GM15510 (cell line): Measurements from ENCODE around the gene ARMC3.

Experiments used
- POLR2A ChIP-seq: IDR thresholded peaks from 3 replicates; pipeline ENCODE4 v1.6.1; 2011; ENCODE audit warnings: borderline replicate concordance; ENCODE audit not compliant: insufficient read length; ENCODE audit errors: extremely low read depth

The ARMC3 gene

GRCh38 chr10:22969704-22970103 is 41.9 kb downstream of the ARMC3 start:
- TF ChIP-seq POLR2A = no peak

- no peak for TF ChIP-seq POLR2A
These were observed 48.7 kb downstream of the ARMC3 start for GRCh38 chr10:22976534-22976933.

GRCh38 chr10:22977751-22978150 is 49.9 kb downstream of the ARMC3 start:
- no peak for TF ChIP-seq POLR2A

- no peak for TF ChIP-seq POLR2A
These were observed 50.4 kb downstream of the ARMC3 start for GRCh38 chr10:22978287-22978686.

DNA sequence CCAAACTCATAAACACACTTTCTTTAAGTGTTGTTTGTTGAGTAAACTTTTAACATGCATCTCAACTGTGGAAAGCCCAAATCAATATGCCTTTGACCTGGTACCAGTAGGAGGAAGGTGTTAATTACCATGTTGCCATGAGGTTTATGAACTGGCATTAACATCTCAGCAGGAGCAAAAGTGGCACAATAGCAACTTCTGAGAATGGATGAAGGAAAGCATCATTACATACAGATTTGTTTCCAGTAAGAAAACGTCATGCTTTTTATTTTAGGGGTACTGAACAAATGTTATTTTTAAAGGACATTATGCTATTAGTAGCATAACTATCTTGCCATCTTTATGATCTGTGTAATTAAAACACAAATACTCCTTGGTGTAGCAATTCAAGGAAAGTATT is 51.1 kb downstream of the ARMC3 start:
- no peak for TF ChIP-seq POLR2A

- no peak for TF ChIP-seq POLR2A
These were observed 53.0 kb downstream of the ARMC3 start for GRCh38 chr10:22980822-22981221.

- no peak for TF ChIP-seq POLR2A
These were observed 56.2 kb downstream of the ARMC3 start for GRCh38 chr10:22984066-22984465.

GRCh38 chr10:22986771-22987542 is 59.1 kb downstream of the ARMC3 start:
- no peak for TF ChIP-seq POLR2A

DNA sequence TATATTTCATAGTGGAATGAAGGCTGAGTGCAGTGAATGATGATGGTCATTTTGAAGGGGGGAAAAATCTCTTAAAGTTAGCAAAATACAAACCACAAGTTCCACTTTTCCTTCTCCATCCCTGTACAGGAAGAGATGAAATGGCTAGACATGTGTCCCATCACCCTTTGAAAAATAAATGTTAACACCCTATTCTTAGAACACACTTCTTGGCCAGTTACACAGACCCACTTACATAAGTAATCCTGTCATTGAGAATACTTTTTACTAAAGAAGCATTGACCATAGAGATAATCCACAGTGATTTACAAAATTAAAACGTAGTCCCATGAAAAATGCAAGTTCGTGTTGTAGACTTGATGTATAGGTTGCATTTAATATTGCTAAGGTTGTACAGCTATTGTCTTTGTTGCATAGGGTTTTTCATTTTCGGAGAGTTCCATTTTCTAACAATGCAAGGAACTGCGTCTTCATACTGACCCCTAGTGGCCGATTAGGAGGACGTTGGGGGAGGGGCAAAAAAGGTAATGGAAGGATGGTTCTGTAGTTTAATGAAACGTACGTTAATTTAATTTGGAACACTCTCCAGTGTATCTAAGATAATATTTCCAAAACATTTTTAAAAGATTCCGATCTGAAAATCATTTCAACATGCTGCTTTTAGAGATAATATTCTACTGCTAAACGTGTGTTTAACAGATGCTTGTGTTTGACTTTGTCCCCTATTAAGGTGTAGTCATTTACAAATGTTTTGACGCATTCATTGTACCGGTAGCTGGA is 60.9 kb downstream of the ARMC3 start:
- TF ChIP-seq POLR2A = no peak

DNA sequence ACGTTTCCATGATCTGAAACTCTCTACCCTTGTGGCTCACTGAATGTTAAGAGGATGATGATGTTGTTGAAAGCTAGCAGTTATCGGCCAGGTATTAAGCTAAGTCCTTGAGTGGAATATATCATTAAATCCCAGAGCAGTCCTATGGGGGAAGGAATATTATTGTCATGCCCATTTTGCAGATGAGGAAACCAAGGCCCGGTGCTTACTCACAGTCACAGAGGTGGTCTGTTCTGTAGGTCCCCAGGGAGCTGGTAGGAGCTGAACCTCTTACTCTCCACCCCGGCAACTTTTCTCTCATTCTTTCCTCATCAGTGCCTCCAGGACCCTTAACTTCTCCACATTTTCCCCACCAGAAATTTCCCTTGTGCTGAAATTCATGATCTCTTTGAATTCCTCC is 62.6 kb downstream of the ARMC3 start:
- no peak for TF ChIP-seq POLR2A

DNA sequence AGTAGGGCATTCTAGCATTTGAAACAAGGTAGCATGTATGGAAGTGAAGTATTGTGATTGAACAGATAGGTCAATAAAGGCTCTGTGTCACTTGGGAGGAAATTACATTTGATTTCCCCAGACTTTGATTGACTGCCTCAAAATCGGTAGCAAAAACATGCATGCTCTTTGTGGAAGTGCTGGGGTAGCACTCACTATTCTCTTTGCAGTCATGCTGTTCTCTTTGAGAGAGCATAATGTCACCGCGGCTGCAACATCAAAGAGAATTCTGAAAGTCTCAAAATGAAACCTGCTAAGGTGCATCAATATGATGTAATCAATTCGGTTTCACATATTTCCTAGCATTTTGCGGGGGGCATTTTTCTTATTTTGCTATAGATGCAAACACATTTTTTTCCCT is 64.2 kb downstream of the ARMC3 start:
- TF ChIP-seq POLR2A = no peak

- TF ChIP-seq POLR2A = no peak
These were observed 64.8 kb downstream of the ARMC3 start for GRCh38 chr10:22992621-22993020.

- TF ChIP-seq POLR2A = no peak
These were observed 65.5 kb downstream of the ARMC3 start for GRCh38 chr10:22993314-22993713.

GRCh38 chr10:22997096-22997495 is 69.2 kb downstream of the ARMC3 start:
- TF ChIP-seq POLR2A = no peak

GRCh38 chr10:22998091-22998490 is 70.2 kb downstream of the ARMC3 start:
- TF ChIP-seq POLR2A = no peak

DNA sequence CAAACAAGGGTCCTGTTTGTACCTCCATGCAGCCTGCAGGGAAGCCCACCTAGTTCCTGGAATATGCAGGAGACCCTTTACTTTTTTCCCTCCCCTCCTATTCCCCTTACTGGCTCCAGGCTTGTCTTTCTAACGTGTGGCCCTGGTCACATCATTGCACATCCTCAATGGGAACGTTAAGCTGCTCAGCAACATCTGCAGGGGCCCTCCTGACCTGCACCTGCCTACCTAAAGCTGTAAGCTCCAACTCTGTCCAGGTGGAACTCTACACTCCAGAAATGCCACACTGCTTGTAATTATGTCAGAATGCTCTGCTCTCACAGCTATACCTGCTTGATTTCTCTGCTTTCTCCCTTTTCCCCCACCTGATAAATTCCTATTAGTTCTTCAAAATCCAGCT is 72.1 kb downstream of the ARMC3 start:
- TF ChIP-seq POLR2A = no peak

DNA sequence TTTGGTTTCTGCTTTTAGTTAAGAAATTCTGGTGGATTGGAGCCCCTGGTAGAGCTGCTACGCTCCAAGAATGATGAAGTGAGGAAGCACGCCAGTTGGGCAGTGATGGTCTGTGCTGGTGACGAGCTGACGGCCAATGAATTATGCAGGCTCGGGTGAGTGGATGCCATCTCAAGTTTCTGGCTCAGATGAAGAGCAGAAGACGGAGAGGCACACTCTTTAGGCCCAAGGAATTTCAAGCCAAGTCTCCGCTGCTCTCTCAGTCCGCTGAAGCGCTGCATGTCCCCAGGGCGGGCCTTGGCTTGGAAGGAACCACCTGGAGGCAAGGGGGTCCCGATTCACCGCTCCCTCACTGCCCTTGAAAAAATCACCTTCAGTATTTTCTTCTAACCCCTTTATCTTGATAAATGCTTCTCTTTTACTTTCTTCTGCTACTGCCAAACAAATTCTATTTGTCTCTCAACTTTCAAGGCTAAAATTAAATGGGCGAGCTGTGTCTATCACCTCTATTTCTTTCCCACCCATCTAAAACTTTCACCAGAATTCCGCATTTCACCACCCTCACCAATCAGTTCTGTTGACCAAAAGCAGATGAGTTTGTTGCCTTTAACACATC is 74.2 kb downstream of the ARMC3 start:
- TF ChIP-seq POLR2A = no peak

- TF ChIP-seq POLR2A = no peak
These were observed 77.3 kb downstream of the ARMC3 start for GRCh38 chr10:23005150-23005549.
